K562 (cell line): ENCODE data around the gene HMGA1.

Experiments used
- ESRRA ChIP-seq: fragments of 450-650 bp; IDR thresholded peaks from 2 replicates; pipeline ENCODE4 v1.6.1; 2014; ENCODE audit warnings: low read depth, mild to moderate bottlenecking, moderate library complexity, borderline replicate concordance
- POLR2AphosphoS5 ChIP-seq: IDR thresholded peaks from 2 replicates; pipeline ENCODE4 v1.6.1; 2011; ENCODE audit warnings: mild to moderate bottlenecking, low read depth, low read length, moderate library complexity; ENCODE audit not compliant: control insufficient read depth, insufficient read depth
- TF ChIP-seq, protein P1 (sequence below), 3 experiments: IDR thresholded peaks in 2 of 3; conservative IDR thresholded peaks in 1 of 3; 2 replicates each; pipeline ENCODE4 v1.5.1; 2011 to 2012; ENCODE audit warnings: low read length in 3 of 3, mild to moderate bottlenecking in 3 of 3, control low read depth in 2 of 3, improper control_type of control experiment in 1 of 3, inconsistent platforms in 1 of 3, low read depth in 1 of 3, mixed read lengths in 1 of 3, moderate library complexity in 1 of 3; ENCODE audit not compliant: insufficient read depth in 2 of 3

DNA sequence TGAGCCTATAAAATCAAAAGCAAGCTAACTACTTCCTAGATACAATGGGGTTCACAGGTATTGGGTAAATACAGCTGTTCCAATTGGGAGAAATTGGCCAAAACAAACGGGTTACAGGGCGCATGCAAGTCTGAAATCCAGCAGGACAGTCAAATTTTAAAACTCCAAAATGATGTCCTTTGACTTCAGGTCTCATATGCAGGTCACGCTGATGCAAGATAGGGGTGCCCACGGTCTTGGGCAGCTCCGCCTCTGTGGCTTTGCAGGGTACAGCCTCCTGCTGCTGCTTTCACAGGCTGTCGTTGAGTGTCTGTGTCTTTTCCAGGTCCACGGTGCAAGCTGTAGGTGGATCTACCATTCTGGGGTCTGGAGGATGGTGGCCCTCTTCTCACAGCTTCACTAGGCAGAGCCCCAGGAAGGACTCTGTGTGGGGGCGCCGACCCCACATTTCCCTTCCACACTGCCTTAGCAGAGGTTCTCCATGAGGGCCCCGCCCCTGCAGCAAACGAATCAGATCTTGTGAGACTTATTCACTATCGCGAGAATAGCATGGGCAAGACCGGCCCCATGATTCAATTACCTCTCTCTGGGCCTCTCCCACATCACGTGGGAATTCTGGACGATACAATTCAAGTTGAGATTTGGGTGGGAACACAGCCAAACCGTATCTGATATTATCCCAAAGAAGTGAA lies 24.0 kb downstream of the HMGA1 start:
- TF ChIP-seq POLR2AphosphoS5 (no peak), ESRRA (no peak)
- TF ChIP-seq, protein P1, sequence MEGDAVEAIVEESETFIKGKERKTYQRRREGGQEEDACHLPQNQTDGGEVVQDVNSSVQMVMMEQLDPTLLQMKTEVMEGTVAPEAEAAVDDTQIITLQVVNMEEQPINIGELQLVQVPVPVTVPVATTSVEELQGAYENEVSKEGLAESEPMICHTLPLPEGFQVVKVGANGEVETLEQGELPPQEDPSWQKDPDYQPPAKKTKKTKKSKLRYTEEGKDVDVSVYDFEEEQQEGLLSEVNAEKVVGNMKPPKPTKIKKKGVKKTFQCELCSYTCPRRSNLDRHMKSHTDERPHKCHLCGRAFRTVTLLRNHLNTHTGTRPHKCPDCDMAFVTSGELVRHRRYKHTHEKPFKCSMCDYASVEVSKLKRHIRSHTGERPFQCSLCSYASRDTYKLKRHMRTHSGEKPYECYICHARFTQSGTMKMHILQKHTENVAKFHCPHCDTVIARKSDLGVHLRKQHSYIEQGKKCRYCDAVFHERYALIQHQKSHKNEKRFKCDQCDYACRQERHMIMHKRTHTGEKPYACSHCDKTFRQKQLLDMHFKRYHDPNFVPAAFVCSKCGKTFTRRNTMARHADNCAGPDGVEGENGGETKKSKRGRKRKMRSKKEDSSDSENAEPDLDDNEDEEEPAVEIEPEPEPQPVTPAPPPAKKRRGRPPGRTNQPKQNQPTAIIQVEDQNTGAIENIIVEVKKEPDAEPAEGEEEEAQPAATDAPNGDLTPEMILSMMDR (IDR thresholded peaks at IDR 0.05 in 2 of 3, conservative IDR thresholded peaks at IDR 0.05 in 1 of 3; ENCODE audit: insufficient read depth in 2 of 3, low read depth in 1 of 3, low read length in 3 of 3) = no peak
